CD4-positive, alpha-beta T cell treated with Interleukin-1 beta for 1 hour (primary cell): Measurements from ENCODE around the gene MDM2.

Experiments used
- DNase-seq, 2 donors: peaks; one replicate each; pipeline ENCODE4 v3.0.0-alpha.2; 2020 to 2022

Gene MDM2

DNA sequence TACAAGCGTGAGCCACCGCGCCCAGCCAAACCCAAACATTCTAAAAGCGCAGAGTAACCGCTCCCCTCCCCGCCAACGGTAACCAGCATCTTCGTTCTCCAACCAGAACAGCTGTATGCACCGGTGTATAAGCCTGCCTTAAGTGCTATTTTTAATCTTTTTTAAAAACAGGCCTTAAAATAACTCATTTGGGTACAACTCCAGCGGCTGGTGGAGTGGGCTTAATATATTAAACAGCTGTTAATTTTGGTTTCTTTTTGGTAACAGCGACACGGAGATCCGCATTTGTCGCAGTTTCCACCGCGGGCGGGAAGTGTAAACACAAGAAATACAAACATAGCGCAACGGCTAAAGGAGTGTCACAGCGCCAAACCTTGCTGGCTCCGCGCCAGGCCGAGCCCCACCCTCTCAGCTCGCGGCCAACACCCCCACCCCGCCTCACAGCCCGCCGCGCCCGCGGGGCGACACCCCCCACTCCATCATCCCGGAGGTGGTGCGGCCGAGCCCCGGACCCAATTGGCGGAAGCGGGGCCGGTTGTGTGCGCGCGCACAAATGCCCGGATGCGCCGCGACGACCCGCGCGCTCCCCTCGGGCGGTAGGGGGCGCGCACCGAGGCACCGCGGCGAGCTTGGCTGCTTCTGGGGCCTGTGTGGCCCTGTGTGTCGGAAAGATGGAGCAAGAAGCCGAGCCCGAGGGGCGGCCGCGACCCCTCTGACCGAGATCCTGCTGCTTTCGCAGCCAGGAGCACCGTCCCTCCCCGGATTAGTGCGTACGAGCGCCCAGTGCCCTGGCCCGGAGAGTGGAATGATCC is at the start of gene MDM2:
TSS of gene MDM2 (plus strand) at position 602 of the 812 bp plus-strand sequence. CDS start 301 bp downstream, outside the sequence.
- peak; percentile 98 for DNase-seq

DNA sequence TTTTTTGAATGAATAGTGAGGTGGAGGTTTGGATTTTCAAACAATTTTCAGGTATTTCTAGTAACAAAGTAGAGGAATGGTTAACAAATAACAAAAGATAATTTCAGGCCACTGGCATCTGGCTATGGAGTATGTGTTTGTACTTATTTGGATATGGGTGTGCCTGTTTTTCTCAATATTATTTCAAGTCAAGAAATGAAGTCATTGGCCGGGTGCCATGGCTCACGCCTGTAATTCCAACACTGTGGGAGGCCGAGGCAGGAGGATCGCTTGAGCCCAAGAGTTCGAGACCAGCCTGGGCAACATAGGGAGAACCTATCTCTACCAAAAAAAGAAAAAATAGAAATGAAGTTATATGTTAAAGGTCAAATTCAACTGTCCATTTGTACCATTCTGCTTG is 48.1 kb upstream of the MDM2 start:
- DNase-seq = no peak

DNA sequence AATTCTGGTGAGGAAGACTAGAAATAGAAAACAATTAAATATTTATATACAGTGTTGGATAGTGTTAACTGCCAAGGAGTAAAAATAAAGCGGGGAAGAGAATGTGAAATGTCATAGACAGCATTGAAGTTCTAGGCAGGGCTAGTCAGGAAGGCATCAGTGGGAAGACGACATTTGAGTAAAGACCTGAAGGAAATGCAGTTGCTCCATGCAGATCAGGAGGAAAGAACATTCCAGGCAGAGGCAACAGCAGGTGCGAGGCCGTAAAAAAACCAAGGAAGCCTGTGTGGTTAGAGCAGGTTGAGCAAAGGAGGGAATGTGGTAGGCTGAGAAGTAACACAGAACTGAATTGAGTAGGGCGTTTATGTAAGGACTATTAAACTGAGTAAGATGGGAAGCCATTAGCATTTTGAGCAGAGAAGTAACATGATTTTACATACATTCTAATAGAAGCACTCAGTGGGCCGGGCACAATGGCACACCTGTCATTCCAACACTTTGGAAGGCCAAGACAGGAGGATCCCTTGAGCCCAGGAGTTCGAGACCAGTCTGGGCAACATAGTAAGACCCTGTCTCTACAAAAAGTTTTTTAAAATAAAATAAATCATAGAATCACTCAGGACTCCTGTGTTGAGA is 47.1 kb upstream of the MDM2 start:
- DNase-seq = no peak

DNA sequence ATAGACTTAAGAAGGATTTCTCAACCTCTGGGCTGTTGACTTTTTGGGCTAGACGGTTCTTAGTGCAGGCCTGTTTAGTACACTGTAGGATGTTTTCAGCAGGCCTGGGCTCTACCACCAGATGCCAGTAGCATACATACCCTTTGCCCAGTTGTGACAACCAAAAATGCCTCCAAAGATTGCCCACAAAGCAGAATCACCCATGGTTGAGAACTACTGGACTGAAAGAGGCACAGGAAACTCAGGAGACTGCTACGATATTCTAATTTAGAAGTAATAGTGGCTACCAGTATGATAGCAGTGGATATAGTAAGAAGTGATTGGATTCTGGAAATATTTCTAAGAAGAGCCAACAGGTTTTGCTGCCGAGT is 46.5 kb upstream of the MDM2 start:
- DNase-seq = no peak

DNA sequence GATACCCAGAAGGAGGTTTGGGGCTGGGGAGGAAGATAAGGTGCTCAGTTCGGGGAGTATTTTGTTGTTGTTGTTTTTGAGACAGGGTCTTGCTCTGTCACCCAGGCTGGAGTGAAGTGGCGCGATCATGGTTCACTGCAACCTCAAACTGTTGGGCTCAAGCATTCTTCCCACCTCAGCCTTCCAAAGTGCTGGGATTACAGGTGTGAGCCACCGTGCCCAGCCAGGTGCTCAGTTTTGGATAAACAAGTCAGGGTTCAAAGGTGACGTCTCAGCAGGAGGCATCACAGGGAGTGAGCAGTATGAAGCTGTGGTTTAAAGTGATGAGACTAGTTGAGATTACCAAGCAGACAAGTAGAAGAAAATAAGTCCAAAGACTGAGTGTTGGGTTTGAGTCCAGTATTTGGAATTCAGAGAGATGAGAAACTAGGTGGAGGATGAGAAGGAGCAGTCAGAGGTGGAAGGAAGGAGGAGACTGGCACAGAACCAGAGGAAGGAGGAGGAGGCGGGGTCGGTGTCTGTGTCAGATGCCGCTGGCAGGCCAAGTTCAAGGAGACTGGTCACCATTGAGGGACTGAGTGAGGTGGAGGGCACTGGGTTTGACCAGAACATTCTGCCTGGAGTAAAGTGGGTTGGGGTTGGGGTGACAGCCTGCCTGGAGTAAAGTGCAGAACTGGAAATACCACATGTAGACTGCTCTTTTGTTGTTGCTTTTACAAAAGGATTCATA is 45.9 kb upstream of the MDM2 start:
- DNase-seq = no peak

DNA sequence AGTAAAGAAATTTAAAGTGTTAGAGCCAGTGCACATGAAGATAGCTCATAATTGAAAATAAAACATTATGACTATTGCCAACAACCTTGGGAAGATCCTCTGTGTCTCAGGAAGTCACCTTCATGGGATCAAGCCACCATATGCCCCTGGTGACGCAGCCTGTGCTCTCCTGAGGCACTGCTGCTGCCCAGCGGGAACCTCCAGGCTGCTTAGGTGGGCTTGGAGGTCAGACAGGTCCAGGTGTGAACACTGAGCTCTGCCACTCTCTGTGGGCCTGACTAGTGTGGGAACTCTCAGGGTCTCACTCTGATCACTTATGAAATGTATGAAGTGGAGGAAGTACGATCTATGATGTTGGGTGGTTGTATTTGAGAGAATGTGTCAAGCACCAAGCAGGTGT is 45.3 kb upstream of the MDM2 start:
- DNase-seq = no peak

DNA sequence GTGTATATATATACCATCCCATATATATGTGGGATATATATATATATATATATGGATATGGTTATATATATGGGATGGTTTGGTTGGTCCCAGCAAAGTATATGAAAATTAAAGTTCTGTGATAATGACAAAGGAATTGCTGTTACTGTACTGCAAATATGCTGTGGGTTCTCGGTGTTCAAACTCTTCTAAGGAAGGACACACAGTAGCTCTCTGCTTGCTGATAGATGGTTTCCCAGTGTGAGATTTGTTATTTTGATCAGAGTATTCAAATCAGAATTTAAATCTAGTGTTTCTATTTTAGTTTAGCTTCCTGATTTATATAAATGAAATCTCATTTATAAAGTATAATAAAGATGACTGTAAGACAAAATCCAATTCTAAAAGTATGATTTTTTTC is 42.3 kb upstream of the MDM2 start:
- DNase-seq = no peak

DNA sequence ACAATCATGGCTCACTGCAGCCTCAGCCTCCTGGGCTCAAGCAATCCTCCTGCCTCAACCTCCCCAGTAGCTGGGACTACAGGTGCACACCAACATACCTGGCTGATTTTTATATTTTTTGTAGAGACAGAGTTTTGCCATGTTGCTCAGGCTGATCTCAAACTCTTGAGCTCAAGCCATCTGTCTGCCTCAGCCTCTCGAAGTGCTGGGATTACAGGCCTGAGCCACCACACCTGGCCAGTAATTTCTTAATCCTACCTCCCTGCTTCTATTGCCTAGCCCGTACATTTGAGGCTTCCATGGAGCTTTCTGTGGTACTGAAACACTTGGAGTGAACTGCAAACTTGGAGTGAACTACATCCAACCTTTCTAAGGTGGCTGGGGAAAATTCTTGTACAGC is 41.3 kb upstream of the MDM2 start:
- no peak for DNase-seq

DNA sequence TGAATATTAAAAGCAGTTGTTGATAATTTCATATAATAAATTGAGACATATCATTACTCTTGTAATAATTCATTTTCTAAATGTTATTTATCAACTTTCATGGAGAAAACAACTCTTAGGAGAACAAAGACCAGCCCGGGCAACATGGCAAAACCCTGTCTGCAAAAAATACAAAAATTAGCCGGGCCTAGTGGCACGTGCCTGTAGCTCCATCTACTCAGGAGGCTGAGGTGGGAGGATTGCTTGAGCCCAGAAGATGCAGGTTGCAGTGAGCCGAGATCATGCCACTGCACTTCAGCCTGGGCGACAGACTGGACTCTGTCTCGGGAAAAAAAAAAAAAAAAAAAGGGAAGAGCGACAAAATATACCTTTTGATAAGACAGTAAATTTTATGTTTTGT is 40.8 kb upstream of the MDM2 start:
- no peak for DNase-seq

DNA sequence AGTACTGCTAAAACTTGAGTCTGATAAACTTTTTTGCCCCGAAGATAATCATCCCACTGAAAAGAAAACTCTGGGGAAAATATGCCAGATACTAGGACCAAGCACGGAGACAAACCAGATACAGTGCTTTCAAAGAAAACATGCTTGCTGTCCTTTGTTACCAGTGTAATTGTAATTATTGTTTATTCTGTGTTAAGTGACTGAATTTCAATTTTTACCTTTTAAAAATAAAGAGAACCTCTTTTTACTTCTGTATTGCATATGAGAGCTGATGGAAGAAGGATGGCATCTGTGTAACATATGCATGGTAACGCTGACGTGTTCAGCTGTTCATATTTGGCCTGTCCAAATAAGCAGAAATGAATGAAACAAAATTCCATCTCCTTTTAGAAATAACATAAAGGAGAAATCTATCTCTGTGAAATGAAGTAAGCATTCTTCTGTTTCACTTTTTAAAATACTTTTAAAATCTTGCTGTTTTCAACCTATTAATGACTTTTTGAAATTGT is 39.5 kb upstream of the MDM2 start:
- no peak for DNase-seq

DNA sequence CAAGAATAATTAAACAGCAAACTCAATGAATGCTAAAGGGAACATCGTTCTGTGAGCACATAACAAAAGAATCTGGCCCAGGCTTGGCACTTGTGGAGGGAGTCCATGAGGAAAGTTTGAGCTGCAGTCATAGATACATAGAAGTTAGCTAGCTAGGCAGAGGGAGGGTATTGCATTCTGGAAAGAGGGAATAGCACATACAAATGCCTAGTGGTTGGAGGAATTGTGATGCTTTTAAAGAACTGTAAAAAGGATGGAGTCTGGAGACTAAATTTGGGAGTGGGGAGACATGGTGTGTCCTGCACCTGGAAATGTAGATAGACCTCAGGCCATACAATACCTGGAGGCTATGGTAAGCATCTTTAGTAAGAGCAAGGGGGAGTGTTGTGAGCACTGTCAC is 38.0 kb upstream of the MDM2 start:
- DNase-seq = no peak

DNA sequence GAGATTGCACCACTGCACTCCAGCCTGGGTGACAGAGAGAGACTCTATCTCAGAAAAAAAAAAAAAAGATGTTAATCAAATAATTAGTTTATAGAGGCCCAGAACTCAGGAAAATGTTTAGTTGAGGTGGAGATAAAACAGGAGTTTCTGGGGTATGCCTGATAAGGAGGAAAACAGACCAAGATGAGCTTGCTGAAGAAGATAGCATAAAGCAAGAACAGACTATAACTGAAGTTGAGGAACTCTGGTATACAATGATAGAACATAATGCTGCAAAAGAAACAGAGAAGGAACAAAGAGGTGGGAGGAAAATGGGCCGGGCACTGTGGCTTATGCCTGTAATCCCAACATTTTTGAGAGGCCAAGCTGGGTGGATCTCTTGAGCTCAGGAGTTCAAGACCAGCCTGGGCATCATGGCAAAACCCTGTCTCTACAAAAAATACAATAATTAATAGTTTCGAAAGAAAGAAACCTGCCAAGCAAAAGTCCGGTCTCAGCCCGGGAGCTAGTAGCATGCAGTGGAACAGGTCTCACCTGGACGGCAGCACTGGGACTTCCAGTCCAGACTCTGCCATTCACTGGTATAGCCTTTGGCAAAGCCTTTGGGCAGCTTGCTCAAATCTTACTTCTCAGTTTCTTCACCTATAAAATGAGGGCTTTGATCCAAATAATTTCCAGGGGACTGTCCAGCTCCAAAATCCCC is 36.6 kb upstream of the MDM2 start:
- no peak for DNase-seq

DNA sequence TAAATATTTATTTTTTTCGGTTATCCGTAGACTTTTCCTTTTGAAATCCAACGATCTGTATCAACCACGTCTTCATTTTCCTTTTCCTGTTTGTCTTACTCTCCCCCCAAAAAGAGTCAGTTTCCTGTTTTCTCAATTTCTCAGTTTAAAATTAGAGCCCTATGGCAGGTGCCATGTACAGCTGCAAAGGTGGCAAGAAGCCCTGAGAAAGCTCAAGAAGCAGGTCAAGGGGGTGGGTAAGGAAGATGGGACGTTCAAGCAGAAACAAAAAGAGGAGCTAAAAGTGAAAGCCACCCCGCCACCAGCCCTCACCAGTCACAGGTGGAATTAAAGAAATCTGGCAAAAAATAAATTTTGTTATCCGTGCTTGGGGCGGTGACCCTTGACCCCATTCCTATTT is 35.3 kb upstream of the MDM2 start:
- DNase-seq = no peak

DNA sequence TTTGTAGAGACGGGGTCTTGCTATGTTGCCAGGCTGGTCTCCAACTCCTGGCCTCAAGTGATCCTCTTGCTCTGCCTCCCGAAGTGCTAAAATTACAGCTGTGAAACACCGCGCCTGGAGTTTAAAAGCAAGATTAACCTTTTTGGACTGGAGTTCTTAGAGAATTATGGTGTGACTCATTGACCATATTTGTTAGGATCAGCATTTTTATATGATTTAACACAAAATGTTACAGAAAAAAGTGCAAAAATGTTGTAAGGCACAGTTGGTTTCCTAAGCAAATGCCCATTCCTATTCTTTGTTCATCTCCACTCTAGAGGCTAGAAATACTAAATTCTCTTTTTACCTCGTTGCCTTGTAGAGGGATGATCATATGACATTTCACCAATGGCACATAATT is 34.4 kb upstream of the MDM2 start:
- no peak for DNase-seq

DNA sequence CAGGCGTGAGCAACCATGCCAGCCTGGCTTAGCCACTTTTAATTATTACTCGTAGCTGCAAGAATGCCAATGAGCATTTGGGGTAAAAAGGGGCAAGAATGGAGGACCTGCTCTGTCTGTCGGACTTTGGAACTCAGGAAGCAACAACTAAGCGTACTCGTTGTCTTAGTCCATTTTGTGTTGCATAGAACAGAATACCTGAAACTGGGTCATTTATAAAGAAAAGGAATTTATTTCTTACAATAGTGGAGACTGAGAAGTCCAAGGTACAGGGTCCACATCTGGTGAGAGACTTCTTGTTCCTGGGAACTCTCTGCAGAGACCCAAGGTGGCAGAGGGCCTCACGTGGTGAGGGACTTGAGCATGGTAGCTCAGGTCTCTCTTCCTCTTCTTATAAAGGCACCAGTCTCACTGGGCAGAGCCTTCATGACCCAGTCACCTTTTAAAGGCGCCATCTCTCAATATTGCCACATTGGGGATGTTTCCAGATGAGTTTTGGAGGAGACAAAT is 32.8 kb upstream of the MDM2 start:
- DNase-seq = no peak

DNA sequence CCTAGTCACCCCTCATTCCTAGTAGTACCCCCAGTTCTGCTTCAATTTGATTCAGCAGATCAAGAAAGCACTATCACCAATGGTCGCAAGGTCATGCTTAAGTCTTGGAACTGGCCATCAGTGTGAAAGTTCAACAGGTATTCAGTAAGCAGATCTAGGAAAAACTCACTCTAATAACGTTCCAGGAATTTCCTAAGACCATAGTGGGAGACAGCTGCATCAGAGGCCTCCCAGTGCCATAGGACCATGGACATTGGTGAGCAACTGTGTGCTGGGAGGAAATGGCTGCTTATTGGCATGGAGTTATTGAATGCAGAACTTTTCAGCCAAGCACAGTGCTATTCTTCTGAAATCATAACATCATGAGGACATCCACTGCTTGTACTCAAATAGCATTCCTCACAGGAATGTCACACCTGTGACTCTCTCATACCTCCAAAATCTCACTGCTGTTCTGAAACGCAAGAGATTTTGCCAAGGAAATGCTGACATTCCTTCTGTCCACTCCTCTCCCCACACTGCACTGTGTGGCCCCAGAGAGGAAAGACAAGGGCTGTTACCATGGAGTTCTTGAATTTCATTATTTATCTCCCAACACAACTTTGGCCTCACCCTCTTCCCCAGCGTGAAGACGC is 30.9 kb upstream of the MDM2 start:
- no peak for DNase-seq

DNA sequence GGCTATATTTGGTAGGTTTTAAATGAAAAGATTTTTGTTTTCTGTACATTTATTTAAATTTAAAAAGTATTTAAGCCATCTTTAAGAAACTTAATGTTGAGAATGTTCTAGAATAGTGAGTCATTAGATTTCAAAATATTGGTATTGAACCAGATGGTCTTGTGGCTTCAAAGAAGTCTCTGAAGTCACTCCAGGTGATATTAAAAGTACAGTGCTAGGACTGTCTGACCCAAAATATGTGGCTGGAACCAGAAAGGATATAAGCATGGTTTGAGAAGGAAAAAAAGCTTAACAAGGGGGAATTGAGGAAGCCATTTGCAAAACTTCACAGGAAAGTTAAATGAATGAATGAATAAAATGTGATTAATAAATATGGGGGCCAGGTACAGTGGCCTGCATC is 28.7 kb upstream of the MDM2 start:
- no peak for DNase-seq

DNA sequence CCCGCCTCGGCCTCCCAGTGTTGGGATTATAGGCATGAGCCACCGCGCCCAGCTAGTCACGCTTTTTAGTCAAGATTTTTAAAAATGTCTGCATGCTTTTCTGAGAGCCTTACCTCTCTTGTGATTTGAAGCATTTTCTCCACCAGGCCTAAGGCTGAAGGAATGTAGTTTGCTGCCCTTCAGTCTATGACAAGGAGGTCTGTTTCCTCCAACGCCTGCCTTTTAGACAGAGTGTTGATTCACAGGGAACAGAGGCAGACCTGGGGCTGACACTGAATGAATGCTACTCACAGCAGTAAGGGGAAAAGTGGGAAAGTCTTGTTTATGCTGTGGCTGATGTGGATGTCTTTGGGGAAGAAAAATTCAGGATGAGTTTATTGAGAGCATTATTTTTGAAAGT is 27.2 kb upstream of the MDM2 start:
- DNase-seq = no peak

DNA sequence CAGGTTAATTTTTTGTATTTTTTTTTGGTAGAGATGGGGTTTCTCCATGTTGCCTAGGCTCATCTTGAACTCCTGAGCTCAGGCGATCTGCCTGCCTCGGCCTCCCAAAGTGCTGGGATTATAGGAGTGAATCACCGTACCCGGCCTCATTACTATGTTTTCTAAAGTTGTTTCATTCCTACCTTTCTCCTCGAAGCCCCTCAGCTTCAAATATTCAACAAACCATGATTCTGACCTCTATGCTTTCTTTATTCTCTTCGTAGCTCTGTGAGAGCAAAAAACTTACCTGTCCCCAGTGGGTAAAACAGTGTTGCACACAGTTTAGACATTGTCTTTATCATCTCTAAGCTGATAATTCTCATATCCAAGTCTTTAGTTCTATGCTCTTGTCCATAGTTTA is 26.2 kb upstream of the MDM2 start:
- no peak for DNase-seq

DNA sequence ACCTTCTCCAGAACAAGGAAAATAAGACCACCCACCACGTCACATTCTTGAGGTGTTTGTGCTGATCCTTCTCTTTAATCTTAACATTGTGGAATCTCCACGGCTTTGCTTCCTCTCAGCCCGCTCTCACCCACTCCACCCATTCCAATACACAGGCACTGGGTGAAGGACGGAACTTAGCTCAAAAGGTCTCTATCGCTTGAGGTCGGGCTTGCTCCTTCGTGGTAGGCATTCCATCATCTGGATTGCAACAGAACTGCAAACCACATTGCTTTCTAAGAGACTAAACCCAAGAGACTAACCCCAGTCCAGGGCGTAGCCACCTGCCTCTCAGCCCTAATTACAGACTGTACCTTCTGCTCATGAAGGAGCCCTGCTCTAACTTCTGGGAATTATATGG is 24.0 kb upstream of the MDM2 start:
- DNase-seq = peak in 1 of 2 donors; percentile 38

DNA sequence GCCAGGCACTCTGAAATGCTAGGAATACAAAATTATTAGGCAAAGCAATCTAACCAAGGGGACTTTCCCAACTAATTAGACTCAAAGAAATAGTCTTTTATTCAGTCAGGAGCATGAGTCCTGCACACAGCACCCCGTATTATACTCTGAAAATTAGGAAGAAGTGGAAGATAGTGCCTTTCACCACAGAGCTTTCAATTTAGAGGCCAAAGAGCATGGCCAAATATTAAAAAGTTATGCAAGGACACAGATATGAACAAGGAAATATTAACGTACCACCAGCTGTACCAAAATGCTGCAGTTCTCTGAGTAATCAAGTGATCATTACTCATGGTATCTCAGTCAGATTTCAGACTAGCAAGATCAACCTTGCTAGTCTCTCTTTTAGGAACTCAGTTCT is 22.6 kb upstream of the MDM2 start:
- DNase-seq = no peak

DNA sequence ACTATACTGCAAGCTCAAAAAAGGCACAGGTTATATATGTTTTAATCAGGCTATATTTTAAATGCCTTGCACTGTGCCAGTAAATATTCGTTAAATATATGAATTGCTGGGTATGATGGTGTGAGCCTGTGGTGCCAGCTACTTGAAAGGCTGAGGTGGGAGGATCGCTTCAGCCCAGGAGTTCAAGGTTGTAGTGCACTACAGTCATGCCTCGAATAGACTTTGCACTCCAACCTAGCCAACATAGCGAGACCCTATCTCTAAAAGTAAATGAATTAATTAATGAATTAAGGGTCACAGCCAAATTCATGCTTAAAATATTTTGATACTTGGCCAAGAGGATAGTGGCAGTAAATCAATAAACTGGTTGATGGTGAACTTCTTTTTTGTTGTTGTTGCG is 22.2 kb upstream of the MDM2 start:
- no peak for DNase-seq

DNA sequence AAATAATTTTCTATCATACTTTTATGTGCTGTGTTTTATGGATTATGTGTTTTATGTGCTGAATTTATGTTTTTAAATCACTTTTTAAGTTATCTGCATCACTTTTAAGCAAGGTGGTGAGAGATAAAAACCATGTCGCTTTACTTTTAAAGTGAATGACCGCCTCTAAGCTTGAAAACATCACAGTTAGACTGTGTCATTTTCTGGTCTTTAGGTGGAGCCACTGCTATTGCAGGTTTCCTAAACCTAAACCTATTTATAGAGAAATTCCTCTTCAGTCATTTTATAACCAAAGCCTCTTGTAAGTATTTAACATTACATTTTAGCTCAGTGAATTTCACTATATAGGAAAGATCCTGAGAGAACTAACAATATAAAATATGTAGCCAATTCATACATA is 21.0 kb upstream of the MDM2 start:
- no peak for DNase-seq
